GM12878 (cell line): ENCODE measurements around the gene CPT1C. TPM values are rescaled to one million over a fixed set of nuclear protein-coding genes. Genes with fewer than 3 reads are reported as not detected.

Experiments
- ATAC-seq: fragments of 200-7000 bp; cut with Tn5 transposase; 3 replicates; pipeline ENCODE4 v1.9.1; 2020; ENCODE audit warnings: mild to moderate bottlenecking, moderate library complexity
- BruUV-seq: library from RNA; stranded (reverse); fragments of 400-500 nt; replicated peaks from 2 replicates; lab custom pipeline; 2021; lab: Mats Ljungman, UMichigan
- CTCF ChIA-PET: fragments of 300-600 bp; sonication (Branson Sonifier 250); formaldehyde crosslinking; extraction: SDS; loops from one replicate; lab custom pipeline; 2021; ENCODE audit warnings: inconsistent platforms; lab: Yijun Ruan, JAX
- POLR2A ChIA-PET: fragments of 350-600 bp; formaldehyde crosslinking; extraction: SDS; loops from one replicate; lab custom pipeline; 2021; ENCODE audit warnings: inconsistent platforms; lab: Charles Lee
- RAD21 ChIA-PET: fragments of 300-600 bp; sonication (Branson Sonifier 250); formaldehyde crosslinking; loops from one replicate; lab custom pipeline; 2023; ENCODE audit warnings: antibody characterized with exemption; ENCODE audit not compliant: unreplicated experiment; lab: Charles Lee
- SMC1A ChIA-PET: fragments of 300-600 bp; sonication (Branson Sonifier 250); formaldehyde crosslinking; loops from one replicate; lab custom pipeline; 2023; ENCODE audit not compliant: unreplicated experiment, uncharacterized antibody; lab: Charles Lee
- DNase-seq: peaks from one replicate; pipeline ENCODE4 v3.0.0-alpha.2; 2011; ENCODE audit warnings: low read depth, low spot score
- FAIRE-seq: peaks from 3 replicates; lab custom pipeline; 2011; peaks lifted over from hg19 to GRCh38; lab: Jason Lieb, UNC
- H2AFZ ChIP-seq: 2 replicates; pipeline ENCODE4 v1.6.0; 2011; ENCODE audit warnings: low read depth, low read length, control low read depth; ENCODE audit not compliant: control insufficient read depth
- H3K27ac ChIP-seq: 2 replicates; pipeline ENCODE4 v1.5.1; 2011; ENCODE audit warnings: control low read depth; ENCODE audit not compliant: control insufficient read depth, insufficient read depth
- H3K27me3 ChIP-seq, 2 experiments: replicated peaks in 1 of 2; 2 replicates each; pipeline versions ENCODE4 v1.6.0 to v1.6.1; 2011; ENCODE audit warnings: low read length in 1 of 2; ENCODE audit not compliant: control insufficient read depth in 2 of 2, insufficient read depth in 2 of 2
- H3K36me3 ChIP-seq, 2 experiments: 2 replicates each; pipeline ENCODE4 v1.5.1; 2011; ENCODE audit warnings: low read length in 1 of 2; ENCODE audit not compliant: control insufficient read depth in 2 of 2, insufficient read depth in 2 of 2
- H3K4me1 ChIP-seq: 2 replicates; pipeline ENCODE4 v1.6.1; 2011; ENCODE audit warnings: mild to moderate bottlenecking, low read length, moderate library complexity, mixed read lengths; ENCODE audit not compliant: control insufficient read depth, insufficient read depth
- H3K4me2 ChIP-seq: 2 replicates; pipeline ENCODE4 v1.6.0; 2011; ENCODE audit warnings: control low read depth; ENCODE audit not compliant: control insufficient read depth, insufficient read depth
- H3K4me3 ChIP-seq: fragments of 200-600 bp; sonication (generic); 2 replicates; pipeline ENCODE4 v1.5.1; 2016
- H3K79me2 ChIP-seq: 2 replicates; pipeline ENCODE4 v1.6.0; 2011; ENCODE audit warnings: low read length; ENCODE audit not compliant: control insufficient read depth, insufficient read depth
- H3K9ac ChIP-seq: 2 replicates; pipeline ENCODE4 v1.8.0; 2011; ENCODE audit warnings: low read length, control low read depth, mixed read lengths; ENCODE audit not compliant: control insufficient read depth, insufficient read depth
- H3K9me3 ChIP-seq: replicated peaks from 3 replicates; pipeline ENCODE4 v1.5.1; 2011; ENCODE audit warnings: mild to moderate bottlenecking, low read length; ENCODE audit not compliant: control insufficient read depth, insufficient read depth
- H4K20me1 ChIP-seq: 2 replicates; pipeline ENCODE4 v1.6.0; 2011; ENCODE audit not compliant: control insufficient read depth, insufficient read depth
- CEBPZ ChIP-seq: fragments of 150-350 bp; IDR thresholded peaks from 2 replicates; pipeline ENCODE4 v1.6.1; 2016; ENCODE audit warnings: low read depth, low read length
- EGR1 ChIP-seq, 2 experiments: IDR thresholded peaks; 1 replicate in 1 of 2; 2 replicates in 1 of 2; pipeline ENCODE4 v1.6.1; 2011 to 2012; ENCODE audit warnings: low read depth in 2 of 2, low read length in 2 of 2, borderline replicate concordance in 1 of 2, mild to moderate bottlenecking in 1 of 2, moderate library complexity in 1 of 2
- FOXM1 ChIP-seq: IDR thresholded peaks from 2 replicates; pipeline ENCODE4 v1.6.1; 2012; ENCODE audit warnings: low read depth, mild to moderate bottlenecking, inconsistent platforms, low read length, moderate library complexity
- GABPA ChIP-seq: IDR thresholded peaks from 2 replicates; pipeline ENCODE4 v1.6.1; 2014; ENCODE audit warnings: antibody characterized with exemption, low read depth, mild to moderate bottlenecking, inconsistent platforms
- MEF2B ChIP-seq: fragments of 450-650 bp; IDR thresholded peaks from 2 replicates; pipeline ENCODE4 v1.6.1; 2018; ENCODE audit warnings: mild to moderate bottlenecking, moderate library complexity; ENCODE audit not compliant: partially characterized antibody, poor library complexity, severe bottlenecking
- RBBP5 ChIP-seq: fragments of 200-600 bp; sonication (generic); conservative IDR thresholded peaks from 2 replicates; pipeline ENCODE4 v1.6.1; 2016
- RUNX3 ChIP-seq: IDR thresholded peaks from 2 replicates; pipeline ENCODE4 v1.6.1; 2012; ENCODE audit warnings: low read length, inconsistent platforms
- SMAD1 ChIP-seq: fragments of 450-650 bp; IDR thresholded peaks from 2 replicates; pipeline ENCODE4 v1.6.1; 2018; ENCODE audit warnings: mild to moderate bottlenecking, low read depth; ENCODE audit not compliant: partially characterized antibody
- TBL1XR1 ChIP-seq: IDR thresholded peaks from 2 replicates; pipeline ENCODE4 v1.6.1; 2012; ENCODE audit warnings: low read depth, low read length, improper control_type of control experiment
- ZNF622 ChIP-seq: fragments of 450-650 bp; IDR thresholded peaks from 2 replicates; pipeline ENCODE4 v1.6.1; 2017; ENCODE audit warnings: mild to moderate bottlenecking, inconsistent platforms
- ZNF687 ChIP-seq: fragments of 450-650 bp; IDR thresholded peaks from 2 replicates; pipeline ENCODE4 v1.6.1; 2017; ENCODE audit warnings: mild to moderate bottlenecking, moderate library complexity
- WGBS: methylation state at CpG from one replicate; pipeline ENCODE4 v1.1.6; 2016; ENCODE audit warnings: low lambda C conversion rate; ENCODE audit not compliant: insufficient replicate concordance, insufficient coverage; ENCODE audit errors: missing lambda C conversion rate; 5-methylcytosine and 5-hydroxymethylcytosine counted together
- in situ Hi-C: fragments of 300-500 bp; cut with MboI; formaldehyde crosslinking; loops from 9 replicates; pipeline ENCODE4 v1.14.3; 2018; ENCODE audit warnings: mixed read lengths
- intact Hi-C: fragments of 100-400 bp; cut with micrococcal nuclease; formaldehyde crosslinking; loops from one replicate; pipeline ENCODE4 v1.14.2; 2022; ENCODE audit not compliant: unreplicated experiment
- polyA plus RNA-seq, 11 experiments: library from polyadenylated mRNA; depleted of rRNA in 4 of 11; unstranded in 6 of 11; stranded (reverse) in 5 of 11; fragments of >200 nt; fragmentation: Nextera tagmentation in 4 of 11; fragmentation: Illumina TruSeq in 1 of 11; extraction: Ambion mirVana in 4 of 11; extraction: Trizol in 1 of 11; gene quantifications; 1 replicate in 1 of 11; 2 replicates in 10 of 11; pipeline versions ENCODE4 v1.2.1 to v1.2.3, GENCODE V29; 2011 to 2016; ENCODE audit warnings: inconsistent platforms in 2 of 11, missing spikeins in 2 of 11, low read depth in 1 of 11
- total RNA-seq, 4 experiments: library from RNA; depleted of rRNA in 3 of 4; stranded (reverse); fragments of >200 nt in 3 of 4; fragmentation: Illumina TruSeq in 1 of 4; extraction: Trizol in 1 of 4; gene quantifications; 2 replicates each; pipeline versions ENCODE4 v1.2.1 to v1.2.3, GENCODE V29; 2013 to 2021

CPT1C gene
- total and polyA plus RNA-seq, 10 of the 15 experiments (the other 5 are each of a cell fraction or from before 2014, with no cell fraction given), result 0.04 to 0.56 (median 0.21) TPM; not detected in 3

GRCh38 chr19:49700563-49700962 lies 9.6 kb downstream of the CPT1C start:
- Histone ChIP-seq H3K4me1 (no peaks in the 10 kb centered on the region), H2AFZ (no peak overlapping the region), H3K27ac (no peak overlapping the region), H3K9me3 (no peaks in the 10 kb centered on the region), H3K9ac (no peak overlapping the region), H3K4me3 (no peak overlapping the region), H4K20me1 (no peaks in the 10 kb centered on the region), H3K27me3 (no peaks in the 10 kb centered on the region), H3K79me2 (no peaks in the 10 kb centered on the region), H3K36me3 (no peaks in the 10 kb centered on the region), H3K4me2 (no peak overlapping the region)
- no TSS peak for BruUV-seq
- ChIA-PET SMC1A (no interaction called here), RAD21 (no interaction called here), CTCF (interaction anchor here (0.6 kb wide), 1 partner anchor 613 kb away, joined by 3 read pairs; no protein-coding TSS in a partner anchor), POLR2A (no interaction called here)
- 35% methylated on average over 11 of the region's 11 CpGs for WGBS
- ATAC-seq (no peak), FAIRE-seq (no peak), DNase-seq (no peak)
- in situ Hi-C loops (no loop called here), intact Hi-C loops (no loop called here)
- TF ChIP-seq EGR1 (IDR thresholded peaks at IDR 0.05; ENCODE audit: borderline replicate concordance in 1 of 2, low read depth in 2 of 2, low read length in 2 of 2), result no peak
- no peak for TF ChIP-seq CEBPZ
- TF ChIP-seq RUNX3, result no peak

DNA sequence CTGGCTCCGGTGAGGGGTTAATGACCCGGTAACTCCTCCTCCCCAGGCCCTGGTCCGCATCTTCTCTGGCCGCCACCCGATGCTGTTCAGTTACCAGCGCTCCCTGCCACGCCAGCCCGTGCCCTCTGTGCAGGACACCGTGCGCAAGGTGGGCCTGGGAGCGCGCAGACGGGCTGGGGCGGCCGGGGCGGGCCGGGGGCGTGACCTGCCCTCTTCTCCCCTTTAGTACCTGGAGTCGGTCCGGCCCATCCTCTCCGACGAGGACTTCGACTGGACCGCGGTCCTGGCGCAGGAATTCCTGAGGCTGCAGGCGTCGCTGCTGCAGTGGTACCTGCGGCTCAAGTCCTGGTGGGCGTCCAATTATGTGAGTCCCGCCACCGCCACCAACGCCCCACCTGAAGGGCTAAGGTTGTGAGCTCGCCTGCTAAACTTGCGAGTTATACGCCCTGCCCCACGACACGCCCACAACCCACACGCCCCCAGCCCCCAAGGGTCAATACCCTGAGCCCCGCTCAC lies 10.4 kb downstream of the CPT1C start:
- DNase-seq, result no peak
- ChIA-PET RAD21 (no interaction called here), SMC1A (no interaction called here), CTCF (no interaction called here), POLR2A (no interaction called here)
- in situ Hi-C loops (no loop called here), intact Hi-C loops (no loop called here)
- Histone ChIP-seq H3K9me3 (no peaks in the 10 kb centered on the region), H3K79me2 (no peaks in the 10 kb centered on the region), H3K4me2 (no peak overlapping the region), H3K27ac (no peak overlapping the region), H3K4me1 (no peaks in the 10 kb centered on the region), H3K36me3 (no peaks in the 10 kb centered on the region), H3K27me3 (no peaks in the 10 kb centered on the region), H4K20me1 (no peaks in the 10 kb centered on the region), H3K9ac (no peak overlapping the region), H2AFZ (no peak overlapping the region), H3K4me3 (no peak overlapping the region)
- FAIRE-seq, result no peak
- no TSS peak for BruUV-seq
- ATAC-seq, result no peak
- WGBS, result 55% methylated on average over 38 of the region's 40 CpGs
- TF ChIP-seq ZNF687 (no peak), SMAD1 (no peak), TBL1XR1 (no peak), MEF2B (no peak), FOXM1 (no peak), ZNF622 (no peak), GABPA (no peak), RBBP5 (no peak)
